Bladder microvascular endothelial cell (primary cell): ENCODE data around the gene KRTAP4-7. TPM values are rescaled to one million over a fixed set of nuclear protein-coding genes. Genes with fewer than 3 reads are reported as not detected.

Experiments
- total RNA-seq: library from RNA; depleted of rRNA; stranded (reverse); fragments of >200 nt; gene quantifications from 2 replicates; pipeline ENCODE4 v1.2.3, GENCODE V29; 2014

The KRTAP4-7 gene
- total RNA-seq, result not detected in 2 replicates

GRCh38 chr17:41084100-41084856 is at the start of gene KRTAP4-7:
KRTAP4-7 (plus strand) TSS chr17:41084150; CDS start chr17:41084207, 57 bp downstream.

GRCh38 chr17:41034346-41034935 is 49.5 kb upstream of the KRTAP4-7 start, which contains the start of gene KRTAP1-3:
KRTAP1-3 (minus strand) TSS chr17:41034874; CDS start chr17:41034821, 53 bp downstream.

GRCh38 chr17:41040783-41041571 is 43.0 kb upstream of the KRTAP4-7 start, which contains the start of gene KRTAP1-1:
KRTAP1-1 (minus strand) TSS chr17:41041450; CDS start chr17:41041397, 53 bp downstream.

GRCh38 chr17:41046735-41047465 is 37.0 kb upstream of the KRTAP4-7 start, which contains the start of gene KRTAP2-1:
KRTAP2-1 (minus strand) TSS chr17:41047316; CDS start chr17:41047267, 49 bp downstream.

GRCh38 chr17:41055130-41055529 is 28.8 kb upstream of the KRTAP4-7 start, which contains the start of gene KRTAP2-2:
KRTAP2-2 (minus strand) TSS chr17:41055230; CDS start chr17:41055211, 19 bp downstream.

GRCh38 chr17:41060052-41060604 is 23.8 kb upstream of the KRTAP4-7 start, which contains the start of gene KRTAP2-3:
KRTAP2-3 (minus strand) TSS chr17:41060114; CDS start chr17:41060050, 64 bp downstream.

GRCh38 chr17:41065829-41066624 is 17.9 kb upstream of the KRTAP4-7 start, which contains the start of gene KRTAP2-4:
KRTAP2-4 (minus strand) TSS chr17:41065879; CDS start chr17:41065845, 34 bp downstream.

GRCh38 chr17:41098042-41098441 is 14.1 kb downstream of the KRTAP4-7 start, which contains the start of gene KRTAP4-8:
KRTAP4-8 (minus strand) TSS chr17:41098142; CDS start chr17:41098084, 58 bp downstream.

GRCh38 chr17:41101586-41102259 is 17.8 kb downstream of the KRTAP4-7 start, which contains the start of gene KRTAP4-16:
KRTAP4-16 (minus strand) TSS chr17:41102209; CDS start chr17:41102209, 0 bp downstream.

GRCh38 chr17:41105347-41105746 is 21.4 kb downstream of the KRTAP4-7 start, which contains the start of gene KRTAP4-9:
KRTAP4-9 (plus strand) TSS chr17:41105389; CDS start chr17:41105389, 0 bp downstream.

GRCh38 chr17:41117846-41118386 is 34.0 kb downstream of the KRTAP4-7 start, which contains the start of gene KRTAP4-11:
KRTAP4-11 (minus strand) TSS chr17:41118373; CDS start chr17:41118315, 58 bp downstream.

GRCh38 chr17:41123991-41124371 is 40.0 kb downstream of the KRTAP4-7 start, which contains the start of gene KRTAP4-12:
KRTAP4-12 (minus strand) TSS chr17:41124182; CDS start chr17:41124122, 60 bp downstream.

Other genes with a start within 250 kb of the KRTAP4-7 start
- not detected in 2 replicates for gene KRT12, start 216.9 kb upstream of the KRTAP4-7 start, total RNA-seq
- not detected in 2 replicates for gene KRT20, start 198.9 kb upstream of the KRTAP4-7 start, total RNA-seq
- gene KRT23, start 146.5 kb upstream of the KRTAP4-7 start, total RNA-seq, result 1.1 TPM in 1 of 2 replicates, not detected in the other
- gene KRT39, start 117.2 kb upstream of the KRTAP4-7 start, total RNA-seq, result not detected in 2 replicates
- gene KRT40, start 99.8 kb upstream of the KRTAP4-7 start, total RNA-seq, result not detected in 2 replicates
- not detected in 2 replicates for gene KRTAP3-3, start 90.0 kb upstream of the KRTAP4-7 start, total RNA-seq
- gene KRTAP3-2, start 84.2 kb upstream of the KRTAP4-7 start, total RNA-seq, result 0.16 TPM in 1 of 2 replicates, not detected in the other
- not detected in 2 replicates for gene KRTAP3-1, start 75.0 kb upstream of the KRTAP4-7 start, total RNA-seq
- gene KRTAP1-5, start 56.9 kb upstream of the KRTAP4-7 start, total RNA-seq, result not detected in 2 replicates
- not detected in 2 replicates for gene KRTAP1-4, start 54.0 kb upstream of the KRTAP4-7 start, total RNA-seq
- gene KRTAP1-3, start 49.3 kb upstream of the KRTAP4-7 start, total RNA-seq, result not detected in 2 replicates
- not detected in 2 replicates for gene KRTAP1-1, start 42.7 kb upstream of the KRTAP4-7 start, total RNA-seq
- gene KRTAP2-1, start 36.8 kb upstream of the KRTAP4-7 start, total RNA-seq, result not detected in 2 replicates
- not detected in 2 replicates for gene KRTAP2-2, start 28.9 kb upstream of the KRTAP4-7 start, total RNA-seq
- gene KRTAP2-3, start 24.0 kb upstream of the KRTAP4-7 start, total RNA-seq, result not detected in 2 replicates
- not detected in 2 replicates for gene KRTAP2-4, start 18.3 kb upstream of the KRTAP4-7 start, total RNA-seq
- not detected in 2 replicates for gene KRTAP4-8, start 14.0 kb downstream of the KRTAP4-7 start, total RNA-seq
- not detected in 2 replicates for gene KRTAP4-16, start 18.1 kb downstream of the KRTAP4-7 start, total RNA-seq
- not detected in 2 replicates for gene KRTAP4-9, start 21.2 kb downstream of the KRTAP4-7 start, total RNA-seq
- gene KRTAP4-11, start 34.2 kb downstream of the KRTAP4-7 start, total RNA-seq, result not detected in 2 replicates
- not detected in 2 replicates for gene KRTAP4-12, start 40.0 kb downstream of the KRTAP4-7 start, total RNA-seq
- not detected in 2 replicates for gene KRTAP4-6, start 56.4 kb downstream of the KRTAP4-7 start, total RNA-seq
- not detected in 2 replicates for gene KRTAP4-5, start 65.7 kb downstream of the KRTAP4-7 start, total RNA-seq
- not detected in 2 replicates for gene KRTAP4-4, start 76.6 kb downstream of the KRTAP4-7 start, total RNA-seq
- not detected in 2 replicates for gene KRTAP4-3, start 84.1 kb downstream of the KRTAP4-7 start, total RNA-seq
- not detected in 2 replicates for gene KRTAP4-2, start 94.1 kb downstream of the KRTAP4-7 start, total RNA-seq
- not detected in 2 replicates for gene KRTAP4-1, start 100.8 kb downstream of the KRTAP4-7 start, total RNA-seq
- not detected in 2 replicates for gene KRTAP9-1, start 105.7 kb downstream of the KRTAP4-7 start, total RNA-seq
- not detected in 2 replicates for gene KRTAP9-2, start 142.5 kb downstream of the KRTAP4-7 start, total RNA-seq
- not detected in 2 replicates for gene KRTAP9-3, start 148.3 kb downstream of the KRTAP4-7 start, total RNA-seq
- gene KRTAP9-8, start 153.8 kb downstream of the KRTAP4-7 start, total RNA-seq, result not detected in 2 replicates
- gene KRTAP9-4, start 165.5 kb downstream of the KRTAP4-7 start, total RNA-seq, result not detected in 2 replicates
- gene KRTAP9-9, start 171.2 kb downstream of the KRTAP4-7 start, total RNA-seq, result not detected in 2 replicates
- gene KRTAP9-6, start 181.2 kb downstream of the KRTAP4-7 start, total RNA-seq, result not detected in 2 replicates
- gene KRTAP9-7, start 191.5 kb downstream of the KRTAP4-7 start, total RNA-seq, result not detected in 2 replicates
- gene KRTAP29-1, start 218.7 kb downstream of the KRTAP4-7 start, total RNA-seq, result not detected in 2 replicates
- gene KRTAP16-1, start 225.2 kb downstream of the KRTAP4-7 start, total RNA-seq, result not detected in 2 replicates
- not detected in 2 replicates for gene KRTAP17-1, start 231.6 kb downstream of the KRTAP4-7 start, total RNA-seq